HG03521 (cell line): ENCODE results near the gene IFTAP.
A peak's percentile ranks its signal among the peaks of the same experiment; 100 is the strongest.

Source experiments
- ATAC-seq: cut with Tn5 transposase; IDR thresholded peaks from one replicate; pipeline ENCODE4 v1.9.1; 2021; ENCODE audit warnings: mild to moderate bottlenecking, moderate library complexity; ENCODE audit not compliant: unreplicated experiment

IFTAP gene

DNA sequence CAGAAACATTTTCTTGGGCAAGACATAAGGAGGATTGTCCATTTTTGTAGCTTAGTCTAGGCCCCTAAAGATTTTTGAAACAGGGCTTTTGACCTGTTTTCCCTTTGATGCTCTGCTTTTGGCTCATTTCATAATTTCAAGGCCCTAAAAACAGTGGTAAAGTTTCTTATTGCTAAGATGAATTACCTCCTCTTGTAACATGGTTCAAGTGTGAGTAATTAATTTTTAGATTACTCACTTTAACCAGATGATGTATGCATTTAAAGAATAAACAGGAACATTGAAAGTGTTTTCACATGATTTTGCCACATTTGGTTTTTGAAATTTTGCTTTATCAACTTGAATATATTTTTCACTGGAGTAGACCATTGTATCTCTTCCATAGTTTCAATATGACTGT lies 2.6 kb downstream of the IFTAP start:
- ATAC-seq: no peak

- no peak for ATAC-seq
These were observed 3.7 kb downstream of the IFTAP start, which contains the start of gene RAG2 for GRCh38 chr11:36598051-36598450. TSS of gene RAG2 (minus strand) at chr11:36598236. CDS start at chr11:36594168, 4,068 bp downstream.

DNA sequence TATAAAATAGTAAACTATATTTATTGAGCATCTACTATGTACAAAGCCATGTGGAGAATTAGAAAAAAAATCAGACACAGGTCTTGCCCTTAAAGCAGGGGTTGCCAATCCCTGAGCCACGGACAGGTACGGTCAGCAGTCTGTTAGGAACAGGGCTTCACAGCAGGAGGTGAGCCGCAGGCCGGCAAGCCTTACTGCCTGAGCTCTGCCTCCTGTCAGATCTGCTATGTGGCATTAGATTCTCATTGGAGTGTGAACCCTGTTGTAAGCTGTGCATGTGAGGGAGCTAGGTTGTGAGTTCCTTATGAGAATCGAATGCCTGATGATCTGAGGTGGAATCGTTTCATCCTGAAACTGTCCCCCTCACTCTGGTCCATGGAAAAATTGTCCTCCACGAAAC lies 5.9 kb downstream of the IFTAP start:
- no peak for ATAC-seq

DNA sequence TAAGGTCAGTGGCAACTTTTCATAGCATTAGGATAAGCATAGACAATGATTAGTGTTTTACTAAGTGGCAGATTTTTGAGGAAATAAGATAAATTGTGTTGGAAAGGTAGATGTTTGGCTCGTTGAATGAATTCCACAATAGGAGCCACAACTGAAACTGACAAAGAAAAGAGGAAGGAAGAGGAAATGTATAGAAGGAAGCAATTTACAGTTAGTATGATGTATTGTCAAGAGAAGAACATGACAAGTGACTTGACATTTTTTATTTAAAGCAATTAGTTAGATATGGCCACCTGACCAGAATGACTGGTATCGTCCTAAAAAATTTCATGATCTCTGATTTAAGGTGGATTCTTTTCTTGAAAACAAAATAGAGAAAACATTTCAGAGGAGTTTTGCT lies 6.9 kb downstream of the IFTAP start:
- no peak for ATAC-seq

DNA sequence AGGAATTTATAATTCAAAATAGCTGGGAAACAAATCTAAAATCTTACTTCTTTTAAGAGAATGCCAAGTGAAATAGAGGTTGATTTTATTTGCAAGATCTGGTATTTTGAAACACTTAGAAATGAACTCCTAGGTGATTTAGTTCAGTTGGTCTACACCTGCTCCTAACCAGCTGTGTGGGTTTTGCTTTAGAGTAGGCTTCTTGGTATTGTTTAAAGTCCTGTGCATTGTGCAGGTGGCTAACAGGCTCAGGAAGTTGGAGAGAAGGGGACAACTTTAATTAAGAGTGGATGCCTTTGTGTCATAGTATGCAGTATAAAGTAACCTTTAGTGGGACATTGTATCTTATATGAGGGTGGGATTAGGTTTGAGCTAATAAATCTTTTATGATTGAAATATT lies 7.8 kb downstream of the IFTAP start:
- ATAC-seq: no peak

- ATAC-seq: no peak
These were observed 11.2 kb downstream of the IFTAP start for GRCh38 chr11:36605221-36606216.

DNA sequence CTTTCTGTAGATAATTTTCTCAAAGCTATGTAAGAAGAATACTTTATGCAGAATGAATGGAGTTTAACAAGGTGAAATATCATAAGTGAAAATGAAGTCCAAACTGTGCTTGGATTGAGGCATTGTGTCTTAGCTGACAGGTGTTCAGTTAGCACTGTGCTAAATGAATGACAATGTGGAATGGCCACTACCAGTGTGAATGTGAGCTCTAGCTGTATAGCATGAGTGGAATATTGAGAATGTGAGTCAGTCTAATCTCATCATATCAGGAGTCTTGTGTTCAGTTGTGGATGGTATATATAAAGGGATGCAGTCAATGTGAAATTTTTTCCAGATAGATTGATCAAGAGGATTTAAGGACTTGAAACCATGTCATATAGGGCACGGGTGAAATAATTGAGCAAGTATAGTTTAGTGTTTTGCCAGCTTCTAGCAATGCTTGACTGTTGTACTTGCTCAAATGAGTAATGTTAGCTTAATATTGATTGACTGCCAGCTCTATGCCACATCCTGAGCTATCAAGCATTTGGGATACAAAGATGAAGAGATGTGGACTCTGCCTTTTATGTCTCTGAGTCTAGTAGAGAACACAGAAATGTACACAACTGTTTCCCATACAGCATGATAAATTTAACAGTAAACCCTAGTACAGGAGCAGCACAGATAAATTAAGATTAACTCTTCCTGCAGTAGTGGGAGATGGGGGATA lies 14.3 kb downstream of the IFTAP start:
- ATAC-seq: no peak

DNA sequence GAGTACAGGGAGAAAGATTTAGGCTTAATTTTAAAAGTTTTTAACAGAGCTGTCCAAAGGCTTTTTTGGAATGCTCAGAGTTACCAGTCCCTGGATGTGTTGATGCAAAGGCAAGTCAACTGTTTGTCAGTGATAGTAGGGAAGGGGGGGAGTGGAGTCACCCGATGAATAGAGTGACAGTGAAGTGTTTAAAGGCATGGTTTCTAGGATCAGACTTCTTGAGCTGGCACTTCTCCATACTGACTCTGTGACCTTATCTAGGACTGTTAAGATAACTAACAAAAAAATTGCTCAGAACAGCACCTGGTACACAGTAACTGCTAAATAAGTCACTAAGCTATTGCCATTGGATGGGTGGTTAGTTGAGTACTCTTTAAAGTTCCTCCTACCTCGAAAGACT lies 15.1 kb downstream of the IFTAP start:
- no peak for ATAC-seq

DNA sequence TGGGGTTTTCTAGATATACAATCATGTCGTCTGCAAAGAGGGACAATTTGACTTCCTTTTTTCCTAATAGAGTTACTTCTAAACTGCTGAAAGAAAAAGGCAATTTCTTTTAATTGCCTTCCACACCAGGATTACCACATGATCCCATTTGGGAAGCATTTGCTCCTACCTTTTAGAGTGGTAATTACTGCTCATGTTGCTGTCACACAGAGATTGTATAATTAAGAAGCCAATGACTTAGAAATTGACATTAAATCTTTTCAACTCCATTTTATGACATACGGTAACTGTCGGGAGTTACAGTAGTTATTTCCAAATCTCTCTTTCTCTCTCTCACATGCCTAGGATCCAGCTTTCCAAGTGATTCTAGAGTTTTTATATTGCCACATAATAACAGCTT lies 21.5 kb downstream of the IFTAP start:
- ATAC-seq: no peak

GRCh38 chr11:36617543-36618362 lies 23.5 kb downstream of the IFTAP start:
- ATAC-seq: no peak

DNA sequence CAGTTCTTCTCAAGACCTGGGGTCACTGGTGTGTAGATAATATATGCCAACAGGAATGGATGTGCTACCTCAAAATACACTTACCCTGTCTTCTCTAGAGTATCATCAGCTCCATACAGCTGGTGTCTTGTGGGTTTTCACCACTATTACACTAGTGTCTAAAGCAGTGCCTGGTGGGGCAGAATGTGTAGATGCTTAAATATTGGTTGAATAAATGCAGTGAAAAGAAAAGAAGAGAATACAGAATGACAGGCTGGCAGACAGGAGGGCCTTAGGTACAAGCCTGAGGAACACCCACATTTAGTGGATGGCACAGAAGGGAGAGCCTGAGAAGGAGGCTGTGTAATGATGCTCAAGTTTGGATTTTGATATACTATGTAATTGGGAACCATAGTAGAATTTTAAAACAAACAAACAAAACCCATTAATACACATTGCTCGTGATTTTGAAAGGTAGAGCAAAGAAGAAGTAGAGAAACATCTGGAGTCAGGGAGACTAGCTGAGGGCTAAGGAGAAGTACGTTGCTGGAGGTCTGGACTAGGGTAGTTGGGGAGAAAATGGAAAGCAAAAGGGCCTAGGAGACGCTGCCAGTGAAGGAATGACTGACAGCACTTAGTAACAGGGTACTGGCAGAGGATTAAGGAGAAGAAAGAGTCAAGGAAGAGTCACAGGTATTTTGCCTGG lies 24.2 kb downstream of the IFTAP start:
- ATAC-seq: no peak

GRCh38 chr11:36619502-36619901 lies 25.2 kb downstream of the IFTAP start:
- no peak for ATAC-seq

DNA sequence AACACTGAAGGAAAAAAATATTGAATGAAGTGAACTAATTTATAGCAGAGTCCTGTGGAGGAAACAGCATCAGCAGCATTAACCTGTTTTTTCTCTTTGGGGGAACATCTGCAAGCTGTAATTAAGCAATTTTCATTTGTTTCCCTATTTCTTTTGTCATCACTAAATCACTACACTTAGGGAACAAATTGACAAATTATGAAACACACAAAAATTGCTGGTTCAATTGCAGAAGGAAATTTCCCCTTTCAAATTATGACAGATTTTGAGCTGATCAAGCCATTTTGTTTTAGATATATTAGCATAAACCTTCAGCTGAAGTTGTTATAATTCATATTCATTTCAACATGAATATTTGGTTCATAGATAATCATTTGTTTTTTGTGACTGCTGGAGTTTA lies 25.9 kb downstream of the IFTAP start:
- ATAC-seq: no peak

DNA sequence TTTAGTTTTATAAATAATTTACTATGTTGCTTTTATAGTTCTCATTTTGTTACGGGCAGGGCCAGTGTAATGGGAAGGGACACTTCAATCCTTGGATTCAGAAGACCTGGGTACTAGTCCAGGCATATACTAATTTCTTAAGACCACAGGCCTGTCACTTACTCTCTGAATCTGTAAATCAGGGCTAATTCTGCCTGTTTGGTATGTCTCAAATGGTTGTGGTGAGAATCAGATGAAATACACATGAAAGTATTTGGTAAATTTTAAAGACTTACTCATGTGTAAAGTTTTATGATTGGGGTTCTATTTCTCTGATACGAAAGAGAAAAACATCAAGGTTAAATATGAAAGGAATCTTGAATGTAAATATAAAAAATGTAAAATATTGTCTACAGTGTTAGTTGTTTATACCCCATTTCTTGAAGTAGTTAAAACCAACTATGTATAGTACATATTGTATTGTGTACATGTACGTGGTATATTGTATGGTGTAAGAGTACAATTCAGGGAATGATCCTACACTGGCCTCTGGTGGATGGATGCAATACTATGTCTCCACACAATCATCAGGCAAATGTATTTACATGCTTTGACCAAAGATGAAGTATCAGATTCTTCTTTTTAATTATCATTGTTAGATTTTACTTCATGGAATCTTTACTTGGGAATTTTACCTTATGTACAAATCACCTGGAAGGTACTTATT lies 28.3 kb downstream of the IFTAP start:
- ATAC-seq: peak; percentile 52

GRCh38 chr11:36623494-36623893 lies 29.2 kb downstream of the IFTAP start:
- no peak for ATAC-seq

- ATAC-seq: no peak
These were observed 32.7 kb downstream of the IFTAP start for GRCh38 chr11:36627006-36627405.

GRCh38 chr11:36627471-36627870 lies 33.2 kb downstream of the IFTAP start:
- ATAC-seq: no peak

GRCh38 chr11:36628141-36628540 lies 33.8 kb downstream of the IFTAP start:
- ATAC-seq: no peak

DNA sequence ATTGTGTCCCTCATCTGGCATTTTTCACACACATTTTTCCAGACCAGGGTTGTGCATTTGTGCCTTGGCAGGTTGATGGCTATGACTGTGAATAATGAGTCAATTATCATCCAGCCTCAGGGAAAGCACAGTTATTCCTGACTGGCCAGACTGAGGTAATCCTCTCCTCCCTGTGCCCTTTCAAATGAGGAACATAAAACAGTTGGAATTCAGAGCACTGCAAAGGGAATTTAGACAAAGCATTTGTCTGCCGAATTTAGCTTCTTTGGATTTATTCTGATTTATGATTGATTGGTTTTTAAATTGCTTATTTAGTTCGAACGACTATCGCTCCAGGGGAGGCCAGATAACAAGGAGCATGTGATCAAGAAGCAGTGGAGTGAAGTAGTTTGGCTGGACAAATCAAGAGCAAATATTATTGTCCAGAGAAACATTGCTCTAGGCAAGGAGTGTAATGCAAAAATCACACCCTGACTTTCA lies 34.5 kb downstream of the IFTAP start:
- no peak for ATAC-seq

DNA sequence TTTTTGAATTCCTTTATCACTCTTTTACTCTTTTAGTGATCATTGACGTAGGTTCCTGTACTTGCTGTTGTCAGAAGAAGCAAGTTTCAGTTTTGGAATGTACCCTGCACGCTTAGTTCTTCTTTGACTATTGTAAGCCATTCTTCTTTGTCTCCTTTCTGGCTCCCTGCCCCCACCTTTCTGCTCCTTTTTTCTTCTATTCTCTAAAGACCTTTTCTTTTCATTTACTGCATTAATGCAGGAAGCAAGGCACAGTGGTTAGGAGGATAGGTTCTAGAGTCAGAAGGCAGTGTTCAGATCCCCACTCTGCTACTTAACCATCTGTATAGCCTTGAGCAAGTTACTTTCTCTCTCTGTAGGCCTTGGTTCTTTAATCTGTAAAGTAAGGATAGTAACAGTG lies 37.5 kb downstream of the IFTAP start:
- peak; percentile 77 for ATAC-seq
